HUES64 (cell line): ENCODE data around the gene SCN3A.

Source experiments
- H3K27ac ChIP-seq: 2 replicates; pipeline ENCODE4 v1.7.0; 2013; ENCODE audit warnings: low read depth, low read length, inconsistent platforms
- H3K27me3 ChIP-seq: 2 replicates; pipeline ENCODE4 v1.6.1; 2013; ENCODE audit warnings: mild to moderate bottlenecking, low read length; ENCODE audit not compliant: insufficient read depth
- H3K36me3 ChIP-seq: 2 replicates; pipeline ENCODE4 v1.6.1; 2013; ENCODE audit warnings: mild to moderate bottlenecking, low read length; ENCODE audit not compliant: insufficient read depth
- H3K4me1 ChIP-seq: 2 replicates; pipeline ENCODE4 v1.6.1; 2013; ENCODE audit warnings: mild to moderate bottlenecking, low read length, moderate library complexity; ENCODE audit not compliant: insufficient read depth
- H3K4me3 ChIP-seq: 2 replicates; pipeline ENCODE4 v1.5.1; 2013; ENCODE audit warnings: mild to moderate bottlenecking, low read length, moderate library complexity
- H3K9ac ChIP-seq: 2 replicates; pipeline ENCODE4 v1.6.1; 2013; ENCODE audit warnings: mild to moderate bottlenecking, low read depth, low read length
- H3K9me3 ChIP-seq: 2 replicates; pipeline ENCODE4 v1.6.1; 2013; ENCODE audit warnings: low read depth, low read length; ENCODE audit not compliant: insufficient read depth
- WGBS: fragments of 150-250, 120-280 bp; methylation state at CpG from one replicate; pipeline ENCODE4 v1.1.7; 2013; ENCODE audit warnings: missing lambda C conversion rate; 5-methylcytosine and 5-hydroxymethylcytosine counted together

Gene SCN3A

GRCh38 chr2:165054652-165055051, 149.2 kb downstream of the SCN3A start:
- H3K4me1 ChIP-seq, result no peaks in the 10 kb centered on the region
- no peak overlapping the region for H3K27ac ChIP-seq
- WGBS, result 90% methylated on average over 2 of the region's 3 CpGs
- no peaks in the 10 kb centered on the region for H3K36me3 ChIP-seq
- H3K9me3 ChIP-seq, result no peaks in the 10 kb centered on the region
- no peak overlapping the region for H3K4me3 ChIP-seq
- H3K27me3 ChIP-seq, result no peaks in the 10 kb centered on the region
- H3K9ac ChIP-seq, result no peak overlapping the region

- 81% methylated on average over 6 of the region's 6 CpGs for WGBS
Measured at GRCh38 chr2:165044505-165045303, 159.1 kb downstream of the SCN3A start.

More at GRCh38 chr2:165044505-165045303, 159.1 kb downstream of the SCN3A start:
- peaks cover 7% of the 10 kb centered on the region; the same call in 1 of the 2 replicates for H3K4me1 ChIP-seq
- peak overlapping the region; percentile 37; the same call in 1 of the 2 replicates for H3K27ac ChIP-seq
- no peaks in the 10 kb centered on the region for H3K27me3 ChIP-seq
- no peaks in the 10 kb centered on the region for H3K9me3 ChIP-seq
- H3K4me3 ChIP-seq, result no peak overlapping the region
- H3K36me3 ChIP-seq, result no peaks in the 10 kb centered on the region
- H3K9ac ChIP-seq, result no peak overlapping the region
